GM21447 (cell line): ENCODE measurements around the gene SCLY.
A peak's percentile ranks its signal among the peaks of the same experiment; 100 is the strongest.

Experiments
- ATAC-seq: cut with Tn5 transposase; IDR thresholded peaks from one replicate; pipeline ENCODE4 v1.9.1; 2021; ENCODE audit not compliant: unreplicated experiment

SCLY gene

GRCh38 chr2:238096311-238097011 is 35.7 kb downstream of the SCLY start:
- ATAC-seq = no peak

GRCh38 chr2:238097201-238097987 is 36.6 kb downstream of the SCLY start:
- no peak for ATAC-seq

GRCh38 chr2:238097988-238098871 is 37.4 kb downstream of the SCLY start:
- ATAC-seq = peak; percentile 80

GRCh38 chr2:238098901-238099713 is 38.3 kb downstream of the SCLY start:
- peak; percentile 13 for ATAC-seq

- ATAC-seq = no peak
These were observed 38.9 kb downstream of the SCLY start for GRCh38 chr2:238099714-238100048.

- ATAC-seq = no peak
These were observed 39.4 kb downstream of the SCLY start, which contains the start of gene ESPNL for GRCh38 chr2:238100049-238100820. ESPNL (plus strand) TSS chr2:238100340; CDS start chr2:238100420, 80 bp downstream.

- ATAC-seq = no peak
These were observed 40.3 kb downstream of the SCLY start for GRCh38 chr2:238100821-238101771.

- no peak for ATAC-seq
These were observed 41.4 kb downstream of the SCLY start for GRCh38 chr2:238101891-238102841.

GRCh38 chr2:238102865-238103264 is 42.1 kb downstream of the SCLY start:
- no peak for ATAC-seq

GRCh38 chr2:238103465-238104225 is 42.8 kb downstream of the SCLY start:
- ATAC-seq = no peak

GRCh38 chr2:238104226-238104690 is 43.5 kb downstream of the SCLY start:
- ATAC-seq = no peak

GRCh38 chr2:238104691-238105371 is 44.0 kb downstream of the SCLY start:
- ATAC-seq = no peak

- ATAC-seq = no peak
These were observed 44.9 kb downstream of the SCLY start for GRCh38 chr2:238105506-238106338.

GRCh38 chr2:238106339-238106697 is 45.5 kb downstream of the SCLY start:
- no peak for ATAC-seq
